HEK293T (cell line): ENCODE measurements around the gene LCE1E.

Source experiments
- BHLHE40 ChIP-seq: fragments of 450-650 bp; IDR thresholded peaks from 2 replicates; pipeline ENCODE4 v1.6.1; 2016; ENCODE audit warnings: mild to moderate bottlenecking, moderate library complexity, borderline replicate concordance
- CTBP1 ChIP-seq: fragments of 450-650 bp; IDR thresholded peaks from 2 replicates; pipeline ENCODE4 v1.6.1; 2016; ENCODE audit warnings: borderline replicate concordance
- FOXA1 ChIP-seq: fragments of 450-650 bp; IDR thresholded peaks from 2 replicates; pipeline ENCODE4 v1.6.1; 2016; ENCODE audit warnings: mild to moderate bottlenecking
- FOXK2 ChIP-seq: fragments of 450-650 bp; IDR thresholded peaks from 2 replicates; pipeline ENCODE4 v1.6.1; 2016; ENCODE audit warnings: mild to moderate bottlenecking
- FOXM1 ChIP-seq: fragments of 450-650 bp; IDR thresholded peaks from 2 replicates; pipeline ENCODE4 v1.6.1; 2017; ENCODE audit warnings: mild to moderate bottlenecking, borderline replicate concordance
- HDGF ChIP-seq: fragments of 450-650 bp; IDR thresholded peaks from 2 replicates; pipeline ENCODE4 v1.6.1; 2017; ENCODE audit warnings: antibody characterized with exemption, borderline replicate concordance
- L3MBTL2 ChIP-seq: fragments of 450-650 bp; conservative IDR thresholded peaks from 2 replicates; pipeline ENCODE4 v1.6.1; 2016; ENCODE audit warnings: mild to moderate bottlenecking
- PKNOX1 ChIP-seq: fragments of 450-650 bp; IDR thresholded peaks from 2 replicates; pipeline ENCODE4 v1.6.1; 2016
- SP1 ChIP-seq: fragments of 450-650 bp; IDR thresholded peaks from 2 replicates; pipeline ENCODE4 v1.6.1; 2017
- SUZ12 ChIP-seq: fragments of 450-650 bp; IDR thresholded peaks from 2 replicates; pipeline ENCODE4 v1.6.1; 2016; ENCODE audit warnings: mild to moderate bottlenecking
- TARDBP ChIP-seq: fragments of 450-650 bp; IDR thresholded peaks from 2 replicates; pipeline ENCODE4 v1.6.1; 2016
- ZNF384 ChIP-seq: fragments of 450-650 bp; IDR thresholded peaks from 2 replicates; pipeline ENCODE4 v1.6.1; 2016

- TF ChIP-seq HDGF = no peak
- no peak for TF ChIP-seq PKNOX1
- no peak for TF ChIP-seq CTBP1
- no peak for TF ChIP-seq FOXM1
- no peak for TF ChIP-seq L3MBTL2
- TF ChIP-seq SUZ12 = no peak
- TF ChIP-seq SP1 = no peak
- TF ChIP-seq ZNF384 = no peak
- TF ChIP-seq BHLHE40 = no peak
- TF ChIP-seq FOXA1 = no peak
- TF ChIP-seq FOXK2 = no peak
- no peak for TF ChIP-seq TARDBP
These were observed 33.8 kb upstream of the LCE1E start for GRCh38 chr1:152752225-152752624.
